ENCODE data around the gene CDKN2B-AS1.

DNA sequence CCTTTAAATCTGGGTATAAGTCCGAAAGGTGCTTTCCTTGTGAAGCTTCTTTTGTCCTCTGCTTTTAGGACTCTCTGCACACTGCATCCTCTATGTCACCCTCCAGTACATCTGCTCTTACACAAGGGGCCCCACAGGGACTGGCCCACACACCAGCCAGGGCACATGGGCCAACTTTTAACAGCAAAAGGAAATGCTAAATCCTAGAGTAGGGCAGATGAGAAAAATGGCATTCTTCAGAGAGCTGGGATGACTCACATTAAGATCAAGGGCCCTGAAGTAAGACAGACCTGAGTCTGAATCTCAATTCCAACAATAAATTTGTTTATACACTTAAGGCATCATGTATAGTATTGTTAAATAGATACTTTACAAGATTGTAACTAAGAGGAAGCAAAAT, 54.8 kb downstream of the CDKN2B-AS1 start:
- TF ChIP-seq POLR2A (IDR thresholded peaks at IDR 0.05; ENCODE audit: low read depth, low read length): no peak
- no peak for TF ChIP-seq TAF1 (IDR thresholded peaks at IDR 0.05; ENCODE audit: low read depth, low read length)
- no peak for TF ChIP-seq POLR2AphosphoS5 (IDR thresholded peaks at IDR 0.05; ENCODE audit: low read depth, low read length)
- no peak for TF ChIP-seq POU2F2 (IDR thresholded peaks at IDR 0.05; ENCODE audit: low read depth, low read length)
- TF ChIP-seq PAX5 (IDR thresholded peaks at IDR 0.05; ENCODE audit: insufficient read depth, low read length, severe bottlenecking): no peak

Measured in GM12891 (cell line).